H7 (cell line): ENCODE results near the gene SPRY1. TPM values are rescaled to one million over a fixed set of nuclear protein-coding genes. Genes with fewer than 3 reads are reported as not detected.
A peak's percentile ranks its signal among the peaks of the same experiment; 100 is the strongest.

Source experiments
- DNase-seq: peaks from one replicate; pipeline ENCODE4 v3.0.0; 2012
- H3K27me3 ChIP-seq: 2 replicates; pipeline ENCODE4 v1.6.0; 2011; ENCODE audit warnings: mild to moderate bottlenecking, low read length; ENCODE audit not compliant: control insufficient read depth, insufficient read depth
- H3K36me3 ChIP-seq: replicated peaks from 2 replicates; pipeline ENCODE4 v1.5.1; 2011; ENCODE audit warnings: low read length; ENCODE audit not compliant: control insufficient read depth, insufficient read depth
- H3K4me3 ChIP-seq: 2 replicates; pipeline ENCODE4 v1.5.1; 2011; ENCODE audit warnings: low read depth, mild to moderate bottlenecking, control low read depth, low read length, moderate library complexity; ENCODE audit not compliant: insufficient read depth
- total RNA-seq: library from RNA; depleted of rRNA; stranded (reverse); fragments of >200 nt; shearing (Covaris generic); gene quantifications from 2 replicates; pipeline ENCODE4 v1.2.3, GENCODE V29; 2014

The SPRY1 gene
- total RNA-seq, 1 experiment from 2014 or later: 42.2 TPM

GRCh38 chr4:123411514-123411913 lies 14.9 kb downstream of the SPRY1 start:
- no peak overlapping the region for H3K4me3 ChIP-seq
- H3K27me3 ChIP-seq: no peaks in the 10 kb centered on the region
- no peaks in the 10 kb centered on the region; the same call in 1 of the 2 replicates for H3K36me3 ChIP-seq
- no peak for DNase-seq

- DNase-seq: no peak
Measured at GRCh38 chr4:123412091-123412505, 15.5 kb downstream of the SPRY1 start.

GRCh38 chr4:123412700-123413512 lies 16.3 kb downstream of the SPRY1 start:
- H3K4me3 ChIP-seq: no peak overlapping the region
- H3K27me3 ChIP-seq: no peaks in the 10 kb centered on the region
- no peaks in the 10 kb centered on the region for H3K36me3 ChIP-seq
- no peak for DNase-seq

More at GRCh38 chr4:123412091-123412505, 15.5 kb downstream of the SPRY1 start:
- no peaks in the 10 kb centered on the region for H3K36me3 ChIP-seq
- H3K27me3 ChIP-seq: no peaks in the 10 kb centered on the region
- no peak overlapping the region for H3K4me3 ChIP-seq

- Histone ChIP-seq H3K27me3 (no peaks in the 10 kb centered on the region), H3K4me3 (no peak overlapping the region), H3K36me3 (no peaks in the 10 kb centered on the region)
- no peak for DNase-seq
Measured at GRCh38 chr4:123415576-123415975, 19.0 kb downstream of the SPRY1 start.

GRCh38 chr4:123415977-123416376 lies 19.4 kb downstream of the SPRY1 start:
- Histone ChIP-seq H3K4me3 (no peak overlapping the region), H3K36me3 (no peaks in the 10 kb centered on the region), H3K27me3 (no peaks in the 10 kb centered on the region)
- no peak for DNase-seq

GRCh38 chr4:123417813-123418212 lies 21.2 kb downstream of the SPRY1 start:
- H3K36me3 ChIP-seq: no peaks in the 10 kb centered on the region
- no peak for DNase-seq
- no peak overlapping the region for H3K4me3 ChIP-seq
- no peaks in the 10 kb centered on the region for H3K27me3 ChIP-seq

GRCh38 chr4:123418351-123418931 lies 21.8 kb downstream of the SPRY1 start:
- H3K4me3 ChIP-seq: no peak overlapping the region

GRCh38 chr4:123419885-123420755 lies 23.5 kb downstream of the SPRY1 start:
- H3K27me3 ChIP-seq: no peaks in the 10 kb centered on the region
- no peaks in the 10 kb centered on the region for H3K36me3 ChIP-seq
- DNase-seq: no peak
- H3K4me3 ChIP-seq: no peak overlapping the region

More at GRCh38 chr4:123418351-123418931, 21.8 kb downstream of the SPRY1 start:
- Histone ChIP-seq H3K36me3 (no peaks in the 10 kb centered on the region), H3K27me3 (no peaks in the 10 kb centered on the region)
- DNase-seq: peak; percentile 71

- H3K27me3 ChIP-seq: no peaks in the 10 kb centered on the region
- no peak overlapping the region for H3K4me3 ChIP-seq
- H3K36me3 ChIP-seq: no peaks in the 10 kb centered on the region
- no peak for DNase-seq
Measured at GRCh38 chr4:123421227-123421936, 24.8 kb downstream of the SPRY1 start.

GRCh38 chr4:123421937-123422781 lies 25.6 kb downstream of the SPRY1 start:
- Histone ChIP-seq H3K4me3 (no peak overlapping the region), H3K27me3 (no peaks in the 10 kb centered on the region), H3K36me3 (no peaks in the 10 kb centered on the region)
- DNase-seq: no peak

- no peak for DNase-seq
- Histone ChIP-seq H3K27me3 (no peaks in the 10 kb centered on the region), H3K36me3 (no peaks in the 10 kb centered on the region), H3K4me3 (no peak overlapping the region)
Measured at GRCh38 chr4:123423819-123424218, 27.2 kb downstream of the SPRY1 start.

- no peak for DNase-seq
- no peak overlapping the region for H3K4me3 ChIP-seq
- no peaks in the 10 kb centered on the region for H3K36me3 ChIP-seq
- no peaks in the 10 kb centered on the region for H3K27me3 ChIP-seq
Measured at GRCh38 chr4:123427951-123428350, 31.4 kb downstream of the SPRY1 start.

- no peaks in the 10 kb centered on the region for H3K27me3 ChIP-seq
- no peaks in the 10 kb centered on the region for H3K36me3 ChIP-seq
- H3K4me3 ChIP-seq: no peak overlapping the region
- no peak for DNase-seq
Measured at GRCh38 chr4:123430031-123430430, 33.4 kb downstream of the SPRY1 start.
